ENCODE results near the gene SELENOM.
"Not testable (repeated sequence)": the region's sequence is repeated elsewhere in the genome, so short reads cannot be mapped to it uniquely, and the experiment has no call there.

Gene SELENOM

GRCh38 chr22:31062566-31063230 lies 44.7 kb downstream of the SELENOM start:
- H3K4me3 ChIP-seq (ENCODE audit: low read depth in 1 of 2, low read length in 2 of 2): no peak overlapping the region
- no peak overlapping the region for H3K27ac ChIP-seq (ENCODE audit: low read length)
- H3K36me3 ChIP-seq (ENCODE audit: control insufficient read depth in 1 of 2, insufficient read depth in 2 of 2, low read length in 2 of 2): no peaks in the 10 kb centered on the region
- no peaks in the 10 kb centered on the region for H3K27me3 ChIP-seq (ENCODE audit: low read depth, low read length)
- no peaks in the 10 kb centered on the region for H3K4me1 ChIP-seq (ENCODE audit: control insufficient read depth in 1 of 2, insufficient read depth in 2 of 2, low read length in 2 of 2)
- H3K9me3 ChIP-seq (ENCODE audit: control insufficient read depth in 1 of 2, low read length in 2 of 2): no peaks in the 10 kb centered on the region

GRCh38 chr22:31059663-31060062 lies 47.7 kb downstream of the SELENOM start:
- not testable (repeated sequence) for H3K9me3 ChIP-seq (ENCODE audit: control insufficient read depth in 1 of 2, low read length in 2 of 2); H3K27me3 ChIP-seq (ENCODE audit: low read depth, low read length); H3K4me1 ChIP-seq (ENCODE audit: control insufficient read depth in 1 of 2, insufficient read depth in 2 of 2, low read length in 2 of 2); H3K36me3 ChIP-seq (ENCODE audit: control insufficient read depth in 1 of 2, insufficient read depth in 2 of 2, low read length in 2 of 2); H3K4me3 ChIP-seq (ENCODE audit: low read depth in 1 of 2, low read length in 2 of 2); H3K27ac ChIP-seq (ENCODE audit: low read length)

- Histone ChIP-seq H3K27ac (ENCODE audit: low read length) (no peak overlapping the region), H3K4me1 (ENCODE audit: control insufficient read depth in 1 of 2, insufficient read depth in 2 of 2, low read length in 2 of 2) (peaks cover 0 to 7% of the 10 kb centered on the region in 2 donors), H3K4me3 (ENCODE audit: low read depth in 1 of 2, low read length in 2 of 2) (no peak overlapping the region), H3K36me3 (ENCODE audit: control insufficient read depth in 1 of 2, insufficient read depth in 2 of 2, low read length in 2 of 2) (no peaks in the 10 kb centered on the region), H3K9me3 (ENCODE audit: control insufficient read depth in 1 of 2, low read length in 2 of 2) (no peaks in the 10 kb centered on the region), H3K27me3 (ENCODE audit: low read depth, low read length) (no peaks in the 10 kb centered on the region)
Measured at GRCh38 chr22:31056986-31057599, 50.3 kb downstream of the SELENOM start.

- Histone ChIP-seq H3K27me3 (ENCODE audit: low read depth, low read length) (no peaks in the 10 kb centered on the region), H3K27ac (ENCODE audit: low read length) (peak overlapping the region; percentile 87), H3K9me3 (ENCODE audit: control insufficient read depth in 1 of 2, low read length in 2 of 2) (no peaks in the 10 kb centered on the region), H3K4me3 (ENCODE audit: low read depth in 1 of 2, low read length in 2 of 2) (no peak overlapping the region), H3K4me1 (ENCODE audit: control insufficient read depth in 1 of 2, insufficient read depth in 2 of 2, low read length in 2 of 2) (peaks cover 0 to 7% of the 10 kb centered on the region in 2 donors), H3K36me3 (ENCODE audit: control insufficient read depth in 1 of 2, insufficient read depth in 2 of 2, low read length in 2 of 2) (no peaks in the 10 kb centered on the region)
Measured at GRCh38 chr22:31055635-31056159, 51.7 kb downstream of the SELENOM start.

- Histone ChIP-seq H3K27ac (ENCODE audit: low read length) (peak overlapping the region; percentile 87), H3K36me3 (ENCODE audit: control insufficient read depth in 1 of 2, insufficient read depth in 2 of 2, low read length in 2 of 2) (no peaks in the 10 kb centered on the region), H3K4me1 (ENCODE audit: control insufficient read depth in 1 of 2, insufficient read depth in 2 of 2, low read length in 2 of 2) (peaks cover 0 to 7% of the 10 kb centered on the region in 2 donors), H3K4me3 (ENCODE audit: low read depth in 1 of 2, low read length in 2 of 2) (peak overlapping the region in 1 of 2 donors; percentile 22), H3K27me3 (ENCODE audit: low read depth, low read length) (no peaks in the 10 kb centered on the region), H3K9me3 (ENCODE audit: control insufficient read depth in 1 of 2, low read length in 2 of 2) (no peaks in the 10 kb centered on the region)
Measured at GRCh38 chr22:31055117-31055634, 52.2 kb downstream of the SELENOM start.
